ENCODE data around the gene SCML1.

The SCML1 gene

DNA sequence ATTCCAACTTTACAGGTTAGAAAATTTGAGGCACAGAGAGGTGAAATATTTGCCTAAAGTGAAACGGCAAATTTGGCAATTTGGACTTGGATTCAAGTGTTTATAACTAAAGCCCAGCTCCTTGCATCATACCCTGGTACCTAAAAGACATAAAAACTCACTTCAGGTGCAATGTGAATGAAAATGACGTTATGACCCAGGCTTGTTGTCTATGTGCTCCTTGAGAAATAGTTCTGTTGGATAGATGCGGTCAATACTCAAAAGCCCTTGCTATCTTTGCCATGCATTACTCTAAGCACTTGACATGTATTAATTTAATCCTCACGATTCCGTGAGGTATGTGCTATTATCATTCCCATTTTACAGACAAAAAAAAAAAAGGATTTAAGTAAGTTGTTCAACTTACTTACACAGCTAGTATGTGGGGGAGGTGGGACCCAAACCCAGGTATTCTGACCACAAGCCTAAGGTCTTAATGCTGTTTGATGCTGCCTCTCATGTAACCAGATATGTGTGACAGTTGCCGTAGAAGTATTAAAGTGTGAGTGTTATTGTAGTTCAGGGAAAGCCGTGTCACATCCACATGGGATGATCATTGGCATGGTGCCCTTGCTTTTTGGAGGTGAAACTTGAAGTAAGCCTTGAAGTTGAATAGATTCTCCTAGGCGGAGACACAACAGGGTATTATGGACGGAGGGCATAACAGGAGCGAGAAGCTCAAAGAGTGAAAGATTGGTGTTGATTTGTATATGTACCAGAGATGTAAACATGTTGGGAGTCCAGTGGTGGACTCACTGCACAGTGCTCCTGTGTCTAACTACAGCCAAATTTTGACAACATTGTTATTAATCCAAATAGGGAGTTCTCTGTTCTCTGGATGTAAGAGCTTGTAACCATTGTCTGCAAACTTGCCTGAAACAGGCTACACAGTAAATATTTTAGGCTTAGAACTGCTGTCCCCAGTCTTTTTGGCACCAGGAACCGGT, 3.1 kb downstream of the SCML1 start:
- H3K27ac Mint-ChIP-seq, result no peak overlapping the region
- peaks cover 24% of the 10 kb centered on the region for H3K4me1 Mint-ChIP-seq
- H3K27me3 Mint-ChIP-seq (ENCODE audit: low read depth), result no peaks in the 10 kb centered on the region
- H3K36me3 Mint-ChIP-seq (ENCODE audit: low read depth), result no peaks in the 10 kb centered on the region
- no peak overlapping the region for H3K4me3 Mint-ChIP-seq
- no peaks in the 10 kb centered on the region for H3K9me3 Mint-ChIP-seq
- TF ChIP-seq, protein P1, sequence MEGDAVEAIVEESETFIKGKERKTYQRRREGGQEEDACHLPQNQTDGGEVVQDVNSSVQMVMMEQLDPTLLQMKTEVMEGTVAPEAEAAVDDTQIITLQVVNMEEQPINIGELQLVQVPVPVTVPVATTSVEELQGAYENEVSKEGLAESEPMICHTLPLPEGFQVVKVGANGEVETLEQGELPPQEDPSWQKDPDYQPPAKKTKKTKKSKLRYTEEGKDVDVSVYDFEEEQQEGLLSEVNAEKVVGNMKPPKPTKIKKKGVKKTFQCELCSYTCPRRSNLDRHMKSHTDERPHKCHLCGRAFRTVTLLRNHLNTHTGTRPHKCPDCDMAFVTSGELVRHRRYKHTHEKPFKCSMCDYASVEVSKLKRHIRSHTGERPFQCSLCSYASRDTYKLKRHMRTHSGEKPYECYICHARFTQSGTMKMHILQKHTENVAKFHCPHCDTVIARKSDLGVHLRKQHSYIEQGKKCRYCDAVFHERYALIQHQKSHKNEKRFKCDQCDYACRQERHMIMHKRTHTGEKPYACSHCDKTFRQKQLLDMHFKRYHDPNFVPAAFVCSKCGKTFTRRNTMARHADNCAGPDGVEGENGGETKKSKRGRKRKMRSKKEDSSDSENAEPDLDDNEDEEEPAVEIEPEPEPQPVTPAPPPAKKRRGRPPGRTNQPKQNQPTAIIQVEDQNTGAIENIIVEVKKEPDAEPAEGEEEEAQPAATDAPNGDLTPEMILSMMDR (IDR thresholded peaks at IDR 0.05; ENCODE audit: unreplicated experiment in 3 of 3), result no peak

DNA sequence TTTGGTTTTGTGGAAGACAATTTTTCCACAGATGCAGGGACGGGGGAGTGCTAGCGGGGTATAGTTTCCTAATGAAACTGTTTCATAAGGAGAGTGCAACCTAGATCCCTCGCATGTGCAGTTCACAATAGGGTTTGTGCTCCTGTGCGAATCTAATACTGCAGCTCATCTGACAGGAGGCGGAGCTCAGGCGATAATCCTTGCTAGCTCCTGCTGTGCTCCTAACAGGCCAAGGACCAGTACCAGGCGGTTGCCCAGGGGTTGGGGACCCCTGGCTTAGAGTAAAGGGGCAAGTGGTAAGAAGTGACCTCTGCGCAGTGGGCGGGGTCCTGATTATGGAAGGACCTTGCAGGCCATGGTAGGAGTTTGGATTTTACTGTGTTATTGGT, 3.8 kb downstream of the SCML1 start:
- H3K9me3 Mint-ChIP-seq, result no peaks in the 10 kb centered on the region
- H3K27me3 Mint-ChIP-seq (ENCODE audit: low read depth), result no peaks in the 10 kb centered on the region
- TF ChIP-seq, protein P1 (IDR thresholded peaks at IDR 0.05; ENCODE audit: unreplicated experiment in 3 of 3), result no peak
- no peak overlapping the region for H3K27ac Mint-ChIP-seq
- H3K4me3 Mint-ChIP-seq, result no peak overlapping the region
- peaks cover 24% of the 10 kb centered on the region for H3K4me1 Mint-ChIP-seq
- H3K36me3 Mint-ChIP-seq (ENCODE audit: low read depth), result no peaks in the 10 kb centered on the region

DNA sequence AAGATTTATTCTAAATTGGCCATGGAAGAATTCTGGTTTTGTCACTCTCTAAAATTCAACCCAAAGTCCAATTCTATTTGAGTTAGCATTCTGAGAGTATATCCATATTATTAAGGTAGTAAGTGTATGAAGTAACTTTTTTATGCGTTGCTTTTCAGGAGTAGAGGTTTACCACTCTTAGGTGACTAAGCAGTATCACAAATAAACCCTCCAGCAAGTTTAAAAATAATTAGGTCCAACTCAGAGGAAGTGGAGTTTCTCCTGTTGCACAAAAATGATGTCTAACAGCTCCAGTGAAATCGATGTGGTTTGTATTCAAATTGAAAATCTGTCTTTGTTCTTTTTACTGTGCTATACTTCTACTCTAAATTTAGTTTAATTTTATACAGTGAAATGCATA, 6.6 kb downstream of the SCML1 start:
- Mint-ChIP-seq H3K27ac (no peak overlapping the region), H3K4me3 (no peak overlapping the region), H3K27me3 (ENCODE audit: low read depth) (no peaks in the 10 kb centered on the region), H3K36me3 (ENCODE audit: low read depth) (peaks cover 3% of the 10 kb centered on the region), H3K9me3 (no peaks in the 10 kb centered on the region), H3K4me1 (peaks cover 11% of the 10 kb centered on the region)
- TF ChIP-seq, protein P1 (IDR thresholded peaks at IDR 0.05; ENCODE audit: unreplicated experiment in 3 of 3), result no peak

DNA sequence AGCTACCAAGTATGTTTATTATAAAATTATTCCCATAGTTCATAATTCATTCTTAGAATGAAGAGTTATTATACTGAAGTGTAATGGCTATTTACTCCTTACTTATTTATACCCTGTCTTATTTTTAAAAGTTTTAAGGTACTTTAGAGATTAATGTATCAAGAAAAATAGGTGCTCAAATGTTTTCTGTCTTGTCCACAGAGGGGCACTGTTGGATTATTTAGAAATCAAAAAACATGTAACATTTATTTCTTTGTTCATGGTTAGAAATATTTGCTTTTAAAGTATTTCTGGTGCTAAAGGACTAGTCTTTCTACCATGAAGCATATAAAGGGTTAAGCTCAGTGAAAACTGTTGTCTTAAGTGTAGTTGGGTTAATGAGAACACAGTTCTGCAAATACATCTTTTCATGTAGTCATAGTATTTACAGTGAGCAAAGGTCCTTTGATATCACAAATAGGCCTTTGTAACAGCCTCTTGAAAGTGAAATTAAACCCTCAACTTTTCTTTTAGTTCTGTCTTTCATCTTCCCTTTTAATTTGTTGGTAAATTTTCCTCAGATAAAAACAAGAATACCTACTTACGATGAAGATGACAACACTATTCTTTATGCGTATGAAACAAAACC, 7.7 kb downstream of the SCML1 start:
- Mint-ChIP-seq H3K9me3 (no peaks in the 10 kb centered on the region), H3K4me3 (no peak overlapping the region), H3K4me1 (peaks cover 6% of the 10 kb centered on the region), H3K27ac (no peak overlapping the region), H3K36me3 (ENCODE audit: low read depth) (peaks cover 3% of the 10 kb centered on the region), H3K27me3 (ENCODE audit: low read depth) (no peaks in the 10 kb centered on the region)
- TF ChIP-seq, protein P1 (IDR thresholded peaks at IDR 0.05; ENCODE audit: unreplicated experiment in 3 of 3), result peak; percentile 44 to 62 (median 50)

DNA sequence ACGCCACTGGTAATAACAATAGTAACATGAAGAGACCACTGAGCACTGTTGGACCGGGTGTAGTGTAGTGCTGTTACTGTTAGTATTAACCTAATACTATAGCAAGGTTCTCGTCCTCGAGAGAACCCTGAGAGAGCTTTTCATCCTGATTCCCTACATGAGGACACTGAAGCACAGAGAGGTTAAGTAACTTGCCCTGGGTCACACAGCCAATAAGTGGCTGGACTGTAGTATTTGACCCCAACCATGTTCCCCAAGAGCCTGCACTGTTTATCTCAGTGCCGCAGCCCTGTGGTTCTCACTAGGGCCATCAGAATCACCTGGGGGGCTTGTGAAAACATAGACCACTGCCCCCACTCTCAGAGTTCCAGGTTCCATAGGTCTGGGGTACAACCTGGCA, 10.4 kb downstream of the SCML1 start:
- H3K27ac Mint-ChIP-seq, result no peak overlapping the region
- H3K9me3 Mint-ChIP-seq, result no peaks in the 10 kb centered on the region
- H3K4me3 Mint-ChIP-seq, result no peak overlapping the region
- no peaks in the 10 kb centered on the region for H3K27me3 Mint-ChIP-seq (ENCODE audit: low read depth)
- TF ChIP-seq, protein P1 (IDR thresholded peaks at IDR 0.05; ENCODE audit: unreplicated experiment in 3 of 3), result no peak
- H3K4me1 Mint-ChIP-seq, result no peaks in the 10 kb centered on the region
- H3K36me3 Mint-ChIP-seq (ENCODE audit: low read depth), result peaks cover 12% of the 10 kb centered on the region
